ENCODE results near the gene DAB2IP.

DNA sequence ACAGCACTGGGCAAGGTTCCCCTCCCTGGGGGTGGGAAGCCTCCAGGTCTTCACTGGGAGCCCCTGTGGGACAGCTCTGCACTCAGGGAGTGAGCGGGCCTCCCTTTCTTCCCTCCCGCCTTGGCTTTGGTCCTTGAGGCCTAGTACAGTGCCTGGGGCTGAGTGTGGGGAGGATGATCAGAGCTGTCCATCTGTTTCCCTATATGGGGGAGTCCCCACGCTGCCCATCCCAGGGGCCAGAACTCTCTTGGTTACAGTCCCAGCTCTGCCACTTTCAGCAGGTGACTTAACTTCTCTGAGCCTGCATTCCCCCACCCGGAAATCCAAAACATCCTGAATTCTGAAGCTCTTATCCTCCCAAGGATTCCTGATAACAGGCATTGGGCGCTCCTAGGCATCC lies 42.6 kb downstream of the DAB2IP start:
- TF ChIP-seq, protein P1, sequence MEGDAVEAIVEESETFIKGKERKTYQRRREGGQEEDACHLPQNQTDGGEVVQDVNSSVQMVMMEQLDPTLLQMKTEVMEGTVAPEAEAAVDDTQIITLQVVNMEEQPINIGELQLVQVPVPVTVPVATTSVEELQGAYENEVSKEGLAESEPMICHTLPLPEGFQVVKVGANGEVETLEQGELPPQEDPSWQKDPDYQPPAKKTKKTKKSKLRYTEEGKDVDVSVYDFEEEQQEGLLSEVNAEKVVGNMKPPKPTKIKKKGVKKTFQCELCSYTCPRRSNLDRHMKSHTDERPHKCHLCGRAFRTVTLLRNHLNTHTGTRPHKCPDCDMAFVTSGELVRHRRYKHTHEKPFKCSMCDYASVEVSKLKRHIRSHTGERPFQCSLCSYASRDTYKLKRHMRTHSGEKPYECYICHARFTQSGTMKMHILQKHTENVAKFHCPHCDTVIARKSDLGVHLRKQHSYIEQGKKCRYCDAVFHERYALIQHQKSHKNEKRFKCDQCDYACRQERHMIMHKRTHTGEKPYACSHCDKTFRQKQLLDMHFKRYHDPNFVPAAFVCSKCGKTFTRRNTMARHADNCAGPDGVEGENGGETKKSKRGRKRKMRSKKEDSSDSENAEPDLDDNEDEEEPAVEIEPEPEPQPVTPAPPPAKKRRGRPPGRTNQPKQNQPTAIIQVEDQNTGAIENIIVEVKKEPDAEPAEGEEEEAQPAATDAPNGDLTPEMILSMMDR (IDR thresholded peaks at IDR 0.05; ENCODE audit: borderline replicate concordance, extremely low read depth, low read length, poor library complexity, severe bottlenecking) = no peak
- no peak for TF ChIP-seq EZH2 (IDR thresholded peaks at IDR 0.05; ENCODE audit: borderline replicate concordance, low read depth, low read length, severe bottlenecking)

All from DND-41 (cell line).